Peyer's patch (tissue), 4 donors: Measurements from ENCODE around the gene SIX5. TPM values are rescaled to one million over a fixed set of nuclear protein-coding genes. Genes with fewer than 3 reads are reported as not detected.
"Not testable (repeated sequence)": the region's sequence is repeated elsewhere in the genome, so short reads cannot be mapped to it uniquely, and the experiment has no call there.

ENCODE experiments used
- DNase-seq, 3 donors: peaks; one replicate each; pipeline ENCODE4 v3.0.0-alpha.2; 2017 to 2019
- H3K27ac ChIP-seq, 4 donors: fragments of 200-600 bp; sonication (generic); one replicate each; pipeline ENCODE4 v1.5.1; 2016 to 2019
- H3K27me3 ChIP-seq, 2 donors: fragments of 200-600 bp; sonication (generic); one replicate each; pipeline ENCODE4 v1.5.1; 2019
- H3K36me3 ChIP-seq, 3 donors: fragments of 200-600 bp; sonication (generic); one replicate each; pipeline ENCODE4 v1.5.1; 2016 to 2019
- H3K4me1 ChIP-seq, 4 donors: fragments of 200-600 bp; sonication (generic); one replicate each; pipeline ENCODE4 v1.5.1; 2016 to 2019
- H3K4me3 ChIP-seq, 4 donors: fragments of 200-600 bp; sonication (generic); 1 replicate in 3 of 4; 2 replicates in 1 of 4; pipeline ENCODE4 v1.5.1; 2016 to 2019; ENCODE audit warnings: mild to moderate bottlenecking in 1 of 4
- H3K9me3 ChIP-seq, 4 donors: fragments of 200-600 bp; sonication (generic); one replicate each; pipeline ENCODE4 v1.5.1; 2016 to 2019; ENCODE audit warnings: mild to moderate bottlenecking in 1 of 4
- CTCF ChIP-seq, 6 experiments: fragments of 450-650 bp in 4 of 6; fragments of 200-600 bp in 2 of 6; sonication (generic) in 1 of 6; IDR thresholded peaks; one replicate each; pipeline ENCODE4 v1.5.1; 2017 to 2019; ENCODE audit warnings: antibody characterized with exemption in 6 of 6, mild to moderate bottlenecking in 3 of 6, moderate library complexity in 1 of 6
- POLR2A ChIP-seq, 2 donors: fragments of 450-650 bp; IDR thresholded peaks; one replicate each; pipeline ENCODE4 v1.5.1; 2017; ENCODE audit warnings: antibody characterized with exemption in 2 of 2, mild to moderate bottlenecking in 2 of 2, moderate library complexity in 2 of 2
- total RNA-seq, 4 donors: library from RNA; depleted of rRNA; stranded (reverse); fragments of >200 nt; gene quantifications; one replicate each; pipeline ENCODE4 v1.1.0, GENCODE V29; 2016

The SIX5 gene
- total RNA-seq, 4 donors from 2014 or later = 3.3 to 11.5 (median 6.2) TPM

- H3K36me3 ChIP-seq = no peaks in the 10 kb centered on the region
- DNase-seq = no peak
- H3K4me3 ChIP-seq = no peak overlapping the region
- H3K4me1 ChIP-seq = peaks cover 0 to 6% (median 0%) of the 10 kb centered on the region in 4 donors
- no peak overlapping the region for H3K27ac ChIP-seq
- H3K27me3 ChIP-seq = no peaks in the 10 kb centered on the region
- TF ChIP-seq POLR2A (IDR thresholded peaks at IDR 0.05) (no peak), CTCF (IDR thresholded peaks at IDR 0.05) (no peak)
- no peaks in the 10 kb centered on the region for H3K9me3 ChIP-seq
Measured at GRCh38 chr19:45805719-45806118, 36.7 kb upstream of the SIX5 start.

DNA sequence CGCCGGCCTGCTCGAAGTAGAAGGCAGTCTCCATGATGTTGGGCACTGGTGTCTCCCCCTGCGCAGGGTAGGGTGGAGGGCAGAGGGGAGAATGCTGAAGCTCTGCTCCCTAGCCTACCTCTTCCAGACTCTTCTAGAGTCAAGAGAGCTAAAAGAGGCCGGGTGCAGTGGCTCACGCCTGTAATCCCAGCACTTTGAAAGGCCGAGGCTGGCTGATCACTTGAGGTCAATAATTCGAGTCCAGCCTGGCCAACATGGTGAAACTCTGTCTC lies 35.8 kb upstream of the SIX5 start:
- H3K9me3 ChIP-seq = no peaks in the 10 kb centered on the region
- TF ChIP-seq POLR2A (IDR thresholded peaks at IDR 0.05) = no peak
- no peak for TF ChIP-seq CTCF (IDR thresholded peaks at IDR 0.05)
- H3K27ac ChIP-seq = no peak overlapping the region
- no peaks in the 10 kb centered on the region for H3K36me3 ChIP-seq
- DNase-seq = no peak
- peaks cover 0 to 6% (median 0%) of the 10 kb centered on the region in 4 donors for H3K4me1 ChIP-seq
- H3K4me3 ChIP-seq = no peak overlapping the region
- H3K27me3 ChIP-seq = no peaks in the 10 kb centered on the region

DNA sequence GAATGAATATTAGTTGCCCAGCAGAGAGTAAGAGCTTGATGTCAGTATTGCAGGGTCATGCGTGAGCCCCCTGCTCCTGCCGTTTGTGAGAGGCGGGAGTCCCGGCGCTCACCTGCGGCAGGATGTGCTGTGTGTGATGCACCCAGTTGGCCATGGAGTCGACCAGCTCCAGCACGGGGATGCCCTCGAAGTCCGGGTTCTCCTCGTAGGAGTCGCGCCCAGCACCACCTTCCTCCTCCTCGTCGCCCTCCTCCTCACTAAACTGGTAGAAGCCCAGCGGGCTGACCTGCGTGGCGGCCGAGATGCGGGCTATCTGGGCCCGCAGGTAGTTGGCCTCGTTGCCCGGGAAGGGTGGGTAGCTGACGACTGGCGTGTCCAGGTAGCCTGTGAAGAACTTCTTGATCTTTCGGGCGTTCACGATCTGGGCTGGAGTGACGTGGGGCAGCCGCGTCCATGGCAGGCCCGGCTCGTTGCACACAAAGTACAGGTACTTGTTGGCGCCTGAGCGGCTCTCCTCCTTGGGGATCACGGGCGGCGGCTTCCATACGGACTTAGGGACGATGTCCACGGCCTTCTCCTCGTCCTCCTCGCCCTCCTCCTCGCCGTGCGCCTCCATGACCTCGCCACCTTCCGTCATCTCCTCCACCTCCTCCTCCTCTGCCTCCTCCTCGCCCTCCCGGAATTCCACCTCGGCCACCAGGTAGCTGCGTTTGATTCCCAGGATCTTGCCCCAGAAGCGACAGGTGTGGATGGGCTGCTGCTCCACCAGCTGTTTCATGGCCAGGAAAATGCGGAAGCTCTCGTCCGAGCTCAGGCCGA lies 35.3 kb upstream of the SIX5 start:
- H3K36me3 ChIP-seq = no peaks in the 10 kb centered on the region
- peaks cover 0 to under 1% (median 0%) of the 10 kb centered on the region in 4 donors for H3K4me1 ChIP-seq
- no peak for TF ChIP-seq CTCF (IDR thresholded peaks at IDR 0.05)
- TF ChIP-seq POLR2A (IDR thresholded peaks at IDR 0.05) = no peak
- no peak for DNase-seq
- H3K4me3 ChIP-seq = no peak overlapping the region
- H3K27ac ChIP-seq = no peak overlapping the region
- H3K9me3 ChIP-seq = no peaks in the 10 kb centered on the region
- no peaks in the 10 kb centered on the region for H3K27me3 ChIP-seq

DNA sequence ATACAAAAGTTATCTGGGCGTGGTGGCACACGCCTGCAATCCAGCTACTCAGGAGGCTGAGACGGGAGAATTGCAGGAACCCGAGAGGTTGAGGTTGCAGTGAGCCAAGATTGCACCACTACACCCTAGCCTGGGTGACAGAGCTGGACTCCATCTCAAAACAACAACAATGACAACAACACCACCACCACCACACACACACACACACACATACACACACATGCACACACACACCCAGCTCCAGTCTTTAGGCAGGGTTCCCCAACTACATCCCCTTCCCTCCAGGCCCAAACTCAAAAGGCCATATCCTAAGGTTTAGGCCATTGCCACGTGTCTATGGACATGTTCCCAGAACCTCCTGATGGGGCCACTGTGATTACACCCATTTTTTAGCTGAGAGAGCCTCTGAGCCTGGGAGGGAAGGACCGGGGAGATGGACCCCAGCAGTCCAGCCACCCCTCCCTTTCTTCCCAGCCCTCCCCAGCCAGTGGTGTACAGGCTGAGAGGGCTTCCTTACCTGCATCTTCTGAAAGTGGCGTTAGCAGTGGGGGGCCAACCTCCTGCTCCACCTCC lies 32.6 kb upstream of the SIX5 start:
- H3K36me3 ChIP-seq = no peaks in the 10 kb centered on the region
- H3K27me3 ChIP-seq = no peaks in the 10 kb centered on the region
- H3K27ac ChIP-seq = no peak overlapping the region
- no peak for DNase-seq
- TF ChIP-seq POLR2A (IDR thresholded peaks at IDR 0.05) = no peak
- TF ChIP-seq CTCF (IDR thresholded peaks at IDR 0.05) = no peak
- no peak overlapping the region for H3K4me3 ChIP-seq
- peaks cover 0 to 6% (median 0%) of the 10 kb centered on the region in 4 donors for H3K4me1 ChIP-seq
- H3K9me3 ChIP-seq = no peaks in the 10 kb centered on the region

DNA sequence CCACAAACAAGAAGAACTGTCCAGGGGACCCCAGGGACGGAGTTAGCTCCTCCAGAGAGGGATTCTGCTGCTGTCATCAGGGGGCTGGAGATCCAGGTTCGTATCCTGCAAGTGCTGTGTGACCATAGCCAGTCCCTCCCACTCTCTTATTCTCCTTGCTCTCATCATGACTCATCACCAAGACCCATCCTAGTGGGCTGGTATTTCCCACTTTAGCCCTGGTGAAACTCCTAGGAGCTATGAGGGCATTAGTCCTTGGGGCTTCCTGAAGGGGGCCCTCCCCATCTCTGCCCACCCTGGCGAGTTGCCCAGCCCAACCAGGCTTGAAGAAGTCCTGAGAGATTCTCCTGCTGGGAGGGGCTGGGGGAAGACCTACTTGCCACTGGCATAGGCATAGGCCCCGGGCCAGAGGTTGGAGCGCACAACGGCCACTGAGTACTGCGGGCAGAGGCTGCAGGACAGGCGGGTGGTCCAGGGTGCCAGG lies 31.1 kb upstream of the SIX5 start:
- Histone ChIP-seq H3K4me3 (no peak overlapping the region), H3K4me1 (peaks cover 0 to 6% (median 0%) of the 10 kb centered on the region in 4 donors), H3K27ac (no peak overlapping the region), H3K36me3 (no peaks in the 10 kb centered on the region), H3K27me3 (no peaks in the 10 kb centered on the region), H3K9me3 (no peaks in the 10 kb centered on the region)
- TF ChIP-seq POLR2A (IDR thresholded peaks at IDR 0.05) (no peak), CTCF (IDR thresholded peaks at IDR 0.05) (no peak)
- DNase-seq = no peak

GRCh38 chr19:45799541-45799940 lies 30.5 kb upstream of the SIX5 start:
- H3K27me3 ChIP-seq, DNase-seq, H3K27ac ChIP-seq, H3K9me3 ChIP-seq, H3K36me3 ChIP-seq, H3K4me1 ChIP-seq, H3K4me3 ChIP-seq: not testable (repeated sequence)
